BLaER1 treated with 17β-estradiol and CSF1 and Interleukin-3, amounts not matched to agents 10 nM and 100 nM (cell line): ENCODE measurements around the gene RAB23.

Source experiments
- H3K27ac ChIP-seq, 11 experiments: shearing (Covaris generic); formaldehyde crosslinking; 2 replicates each; pipeline ENCODE4 v1.8.1; 2022
- H3K27me3 ChIP-seq, 11 experiments: shearing (Covaris generic); formaldehyde crosslinking; 2 replicates each; pipeline ENCODE4 v1.8.1; 2022
- H3K36me3 ChIP-seq, 11 experiments: shearing (Covaris generic); formaldehyde crosslinking; 2 replicates each; pipeline ENCODE4 v1.8.1; 2022
- H3K4me1 ChIP-seq, 10 experiments: shearing (Covaris generic); formaldehyde crosslinking; 2 replicates each; pipeline ENCODE4 v1.8.1; 2022
- H3K4me2 ChIP-seq, 11 experiments: shearing (Covaris generic); formaldehyde crosslinking; 2 replicates each; pipeline ENCODE4 v1.8.1; 2022
- H3K4me3 ChIP-seq, 10 experiments: shearing (Covaris generic); formaldehyde crosslinking; 2 replicates each; pipeline ENCODE4 v1.8.1; 2022
- H3K9ac ChIP-seq, 11 experiments: shearing (Covaris generic); formaldehyde crosslinking; 2 replicates each; pipeline ENCODE4 v1.8.1; 2022
- H3K9me3 ChIP-seq, 11 experiments: shearing (Covaris generic); formaldehyde crosslinking; replicated peaks in 1 of 11; 2 replicates each; pipeline ENCODE4 v1.8.1; 2022
- H4K20me1 ChIP-seq, 11 experiments: shearing (Covaris generic); formaldehyde crosslinking; 2 replicates each; pipeline ENCODE4 v1.8.1; 2022
- Cebpa-rat ChIP-seq, 11 experiments: shearing (Covaris generic); IDR thresholded peaks; 2 replicates each; pipeline ENCODE4 v1.8.1; 2022

The RAB23 gene

DNA sequence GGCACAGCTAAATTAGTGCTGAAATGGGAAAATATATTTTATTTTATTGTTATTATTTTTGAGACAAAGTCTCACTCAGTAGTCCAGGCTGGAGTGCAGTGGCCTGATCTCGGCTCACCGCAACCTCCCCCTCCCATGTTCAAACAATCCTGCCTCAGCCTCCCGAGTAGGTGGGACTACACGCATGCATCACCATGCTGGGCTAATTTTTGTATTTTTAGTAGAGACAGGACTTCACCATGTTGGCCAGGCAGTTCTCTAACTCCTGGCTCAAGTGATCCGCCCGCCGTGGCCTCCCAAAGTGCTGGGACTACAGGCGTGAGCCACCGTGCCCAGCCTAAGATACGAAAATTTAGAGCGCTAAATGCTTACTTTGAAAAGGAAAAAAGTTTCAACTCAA is 4.8 kb downstream of the RAB23 start:
- TF ChIP-seq Cebpa-rat (IDR thresholded peaks at IDR 0.05): no peak
- H3K9ac ChIP-seq: no peak overlapping the region
- no peak overlapping the region for H3K4me2 ChIP-seq
- H3K36me3 ChIP-seq: no peaks in the 10 kb centered on the region
- peaks cover 0 to 9% (median 0%) of the 10 kb centered on the region in 11 experiments; a peak in 3 of 22 replicates for H3K9me3 ChIP-seq
- no peak overlapping the region for H3K4me3 ChIP-seq
- no peaks in the 10 kb centered on the region for H3K27me3 ChIP-seq
- peaks cover 0 to 11% (median 5%) of the 10 kb centered on the region in 10 experiments; a peak in 9 of 20 replicates for H3K4me1 ChIP-seq
- H4K20me1 ChIP-seq: no peaks in the 10 kb centered on the region
- no peak overlapping the region for H3K27ac ChIP-seq

- Histone ChIP-seq H3K4me3 (no peak overlapping the region), H3K27me3 (no peaks in the 10 kb centered on the region), H4K20me1 (no peaks in the 10 kb centered on the region), H3K27ac (no peak overlapping the region), H3K4me1 (peaks cover 0 to 11% (median 5%) of the 10 kb centered on the region in 10 experiments; a peak in 9 of 20 replicates), H3K36me3 (no peaks in the 10 kb centered on the region), H3K9ac (no peak overlapping the region), H3K4me2 (no peak overlapping the region), H3K9me3 (peaks cover 0 to 9% (median 0%) of the 10 kb centered on the region in 11 experiments; a peak in 3 of 22 replicates)
- no peak for TF ChIP-seq Cebpa-rat (IDR thresholded peaks at IDR 0.05)
Observed at GRCh38 chr6:57216235-57217101, 5.6 kb downstream of the RAB23 start.

GRCh38 chr6:57215260-57215659 is 6.8 kb downstream of the RAB23 start:
- Histone ChIP-seq H3K4me3 (no peak overlapping the region), H3K9ac (no peak overlapping the region), H3K4me1 (peaks cover 0 to 6% (median 0%) of the 10 kb centered on the region in 10 experiments; a peak in 4 of 20 replicates), H4K20me1 (no peaks in the 10 kb centered on the region), H3K9me3 (peaks cover 0 to 9% (median 0%) of the 10 kb centered on the region in 11 experiments; a peak in 3 of 22 replicates), H3K36me3 (no peaks in the 10 kb centered on the region; a peak in 1 of 22 replicates), H3K27ac (no peak overlapping the region), H3K4me2 (no peak overlapping the region), H3K27me3 (no peaks in the 10 kb centered on the region)
- TF ChIP-seq Cebpa-rat (IDR thresholded peaks at IDR 0.05): no peak

GRCh38 chr6:57210060-57210459 is 12.0 kb downstream of the RAB23 start:
- no peak for TF ChIP-seq Cebpa-rat (IDR thresholded peaks at IDR 0.05)
- H3K27me3 ChIP-seq: no peaks in the 10 kb centered on the region
- no peak overlapping the region for H3K4me3 ChIP-seq
- H3K36me3 ChIP-seq: no peaks in the 10 kb centered on the region; a peak in 1 of 22 replicates
- H3K27ac ChIP-seq: no peak overlapping the region
- no peak overlapping the region for H3K4me2 ChIP-seq
- no peak overlapping the region for H3K9ac ChIP-seq
- no peaks in the 10 kb centered on the region for H4K20me1 ChIP-seq
- peaks cover 0 to 5% (median 0%) of the 10 kb centered on the region in 10 experiments; a peak in 1 of 20 replicates for H3K4me1 ChIP-seq
- H3K9me3 ChIP-seq: peaks cover 0 to 2% (median 0%) of the 10 kb centered on the region in 11 experiments; a peak in 1 of 22 replicates

GRCh38 chr6:57209030-57209429 is 13.1 kb downstream of the RAB23 start:
- no peaks in the 10 kb centered on the region for H3K27me3 ChIP-seq
- no peak overlapping the region for H3K9ac ChIP-seq
- no peak overlapping the region for H3K4me3 ChIP-seq
- no peaks in the 10 kb centered on the region; a peak in 1 of 22 replicates for H3K36me3 ChIP-seq
- no peaks in the 10 kb centered on the region for H4K20me1 ChIP-seq
- no peak overlapping the region for H3K4me2 ChIP-seq
- no peak overlapping the region for H3K27ac ChIP-seq
- no peak for TF ChIP-seq Cebpa-rat (IDR thresholded peaks at IDR 0.05)
- H3K4me1 ChIP-seq: peaks cover 0 to 5% (median 0%) of the 10 kb centered on the region in 10 experiments; a peak in 1 of 20 replicates
- no peaks in the 10 kb centered on the region; a peak in 1 of 22 replicates for H3K9me3 ChIP-seq

DNA sequence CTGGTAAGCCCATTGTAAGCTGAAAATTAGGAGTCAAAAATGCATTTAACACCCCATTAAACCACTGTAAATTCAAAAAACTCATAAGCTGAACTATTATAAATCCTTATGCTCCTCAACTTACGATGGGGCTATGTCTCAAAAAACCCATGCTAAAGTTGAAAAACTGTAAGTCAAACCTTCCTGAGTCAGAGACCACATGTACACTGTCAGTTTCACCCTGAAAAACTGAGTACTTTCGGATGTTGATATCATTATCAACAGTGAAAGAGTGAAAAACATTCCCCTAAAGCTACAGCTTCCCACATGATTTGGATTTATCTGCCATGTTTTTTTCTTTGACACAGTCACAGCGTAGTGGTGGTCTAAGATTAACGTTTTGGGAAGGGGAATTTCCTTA is 14.2 kb downstream of the RAB23 start:
- Histone ChIP-seq H3K4me2 (no peak overlapping the region), H3K4me3 (no peak overlapping the region), H4K20me1 (no peaks in the 10 kb centered on the region), H3K27ac (no peak overlapping the region), H3K27me3 (no peaks in the 10 kb centered on the region), H3K4me1 (no peaks in the 10 kb centered on the region), H3K9me3 (no peaks in the 10 kb centered on the region), H3K9ac (no peak overlapping the region), H3K36me3 (no peaks in the 10 kb centered on the region; a peak in 1 of 22 replicates)
- no peak for TF ChIP-seq Cebpa-rat (IDR thresholded peaks at IDR 0.05)

DNA sequence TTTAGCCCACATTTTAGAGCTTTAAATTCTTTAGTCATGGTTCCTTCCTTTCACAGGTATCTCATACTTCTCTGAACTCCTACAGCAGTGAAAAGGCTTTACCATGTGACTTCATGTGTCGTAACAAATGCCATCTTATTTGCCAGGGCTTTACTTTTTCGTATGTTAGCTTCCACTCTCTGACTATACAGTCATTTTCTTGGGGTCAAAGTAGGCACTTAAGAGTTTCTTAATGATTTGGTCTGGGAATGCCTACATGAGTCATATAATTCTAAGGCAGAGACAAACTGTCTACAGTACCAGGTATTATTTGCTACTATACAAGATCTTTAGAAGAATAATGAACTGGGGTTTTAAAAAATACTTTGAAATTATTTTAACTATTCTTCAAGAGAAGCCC is 15.0 kb downstream of the RAB23 start:
- Histone ChIP-seq H3K9ac (no peak overlapping the region), H3K36me3 (no peaks in the 10 kb centered on the region; a peak in 1 of 22 replicates), H3K9me3 (no peaks in the 10 kb centered on the region), H3K27me3 (no peaks in the 10 kb centered on the region), H3K4me2 (no peak overlapping the region), H3K4me3 (no peak overlapping the region), H3K4me1 (no peaks in the 10 kb centered on the region), H3K27ac (no peak overlapping the region), H4K20me1 (no peaks in the 10 kb centered on the region)
- no peak for TF ChIP-seq Cebpa-rat (IDR thresholded peaks at IDR 0.05)

- H3K9ac ChIP-seq: no peak overlapping the region; a peak in 1 of 22 replicates
- no peak overlapping the region for H3K4me2 ChIP-seq
- H3K36me3 ChIP-seq: no peaks in the 10 kb centered on the region
- H3K27me3 ChIP-seq: no peaks in the 10 kb centered on the region
- no peaks in the 10 kb centered on the region for H3K4me1 ChIP-seq
- no peaks in the 10 kb centered on the region for H3K9me3 ChIP-seq
- no peak overlapping the region for H3K27ac ChIP-seq
- no peak for TF ChIP-seq Cebpa-rat (IDR thresholded peaks at IDR 0.05)
- H3K4me3 ChIP-seq: no peak overlapping the region
- H4K20me1 ChIP-seq: no peaks in the 10 kb centered on the region
Observed at GRCh38 chr6:57205550-57206328, 16.4 kb downstream of the RAB23 start.

GRCh38 chr6:57201718-57202117 is 20.4 kb downstream of the RAB23 start:
- no peak overlapping the region for H3K27ac ChIP-seq
- no peak for TF ChIP-seq Cebpa-rat (IDR thresholded peaks at IDR 0.05)
- H3K36me3 ChIP-seq: no peaks in the 10 kb centered on the region; a peak in 1 of 22 replicates
- H3K4me3 ChIP-seq: no peak overlapping the region
- no peaks in the 10 kb centered on the region for H3K27me3 ChIP-seq
- no peaks in the 10 kb centered on the region for H4K20me1 ChIP-seq
- no peak overlapping the region for H3K4me2 ChIP-seq
- no peaks in the 10 kb centered on the region for H3K9me3 ChIP-seq
- 0 out of 20 replicates have a peak, but pooled peaks cover 0 to 4% (median 0%) of the 10 kb centered on the region in 10 experiments for H3K4me1 ChIP-seq
- H3K9ac ChIP-seq: no peak overlapping the region
